HG03469 (cell line): ENCODE results near the gene SUMO3.

Source experiments
- ATAC-seq: cut with Tn5 transposase; IDR thresholded peaks from one replicate; pipeline ENCODE4 v1.9.1; 2021; ENCODE audit warnings: mild to moderate bottlenecking, moderate library complexity, moderate number of reproducible peaks; ENCODE audit not compliant: unreplicated experiment

SUMO3 gene

GRCh38 chr21:44804762-44805161 lies 13.1 kb downstream of the SUMO3 start:
- no peak for ATAC-seq

- ATAC-seq, result no peak
These were observed 14.2 kb downstream of the SUMO3 start for GRCh38 chr21:44803651-44804050.

- ATAC-seq, result no peak
These were observed 15.3 kb downstream of the SUMO3 start for GRCh38 chr21:44802396-44803153.

GRCh38 chr21:44801468-44802395 lies 16.1 kb downstream of the SUMO3 start, which contains the start of gene UBE2G2:
UBE2G2 (minus strand) TSS chr21:44801820; CDS start chr21:44801748, 72 bp downstream.
- ATAC-seq, result no peak

- no peak for ATAC-seq
These were observed 16.8 kb downstream of the SUMO3 start for GRCh38 chr21:44800971-44801467.

- no peak for ATAC-seq
These were observed 17.8 kb downstream of the SUMO3 start for GRCh38 chr21:44800103-44800502.

GRCh38 chr21:44799646-44800045 lies 18.2 kb downstream of the SUMO3 start:
- ATAC-seq, result no peak

GRCh38 chr21:44797775-44798174 lies 20.1 kb downstream of the SUMO3 start:
- ATAC-seq, result no peak

GRCh38 chr21:44795342-44795741 lies 22.5 kb downstream of the SUMO3 start:
- ATAC-seq, result no peak

- no peak for ATAC-seq
These were observed 24.1 kb downstream of the SUMO3 start for GRCh38 chr21:44793592-44794374.

- ATAC-seq, result no peak
These were observed 24.9 kb downstream of the SUMO3 start for GRCh38 chr21:44792702-44793591.

GRCh38 chr21:44791993-44792392 lies 25.9 kb downstream of the SUMO3 start:
- ATAC-seq, result no peak

- ATAC-seq, result no peak
These were observed 26.6 kb downstream of the SUMO3 start for GRCh38 chr21:44791246-44791645.

- no peak for ATAC-seq
These were observed 27.5 kb downstream of the SUMO3 start for GRCh38 chr21:44790368-44790767.

GRCh38 chr21:44789880-44790279 lies 28.0 kb downstream of the SUMO3 start:
- no peak for ATAC-seq

- ATAC-seq, result no peak
These were observed 32.1 kb downstream of the SUMO3 start for GRCh38 chr21:44785620-44786335.

- no peak for ATAC-seq
These were observed 33.1 kb downstream of the SUMO3 start for GRCh38 chr21:44784810-44785209.

GRCh38 chr21:44783020-44783696 lies 34.7 kb downstream of the SUMO3 start:
- ATAC-seq, result no peak
